Right atrium auricular region (tissue), 2 donors: ENCODE data around the gene CNNM1. TPM values are rescaled to one million over a fixed set of nuclear protein-coding genes. Genes with fewer than 3 reads are reported as not detected.

ENCODE experiments used
- DNase-seq: peaks from one replicate; pipeline ENCODE4 v3.0.0-alpha.2; 2019; ENCODE audit warnings: low spot score
- H3K27ac ChIP-seq, 2 donors: fragments of 200-600 bp; sonication (generic); 1 replicate in 1 of 2; 2 replicates in 1 of 2; pipeline ENCODE4 v1.5.1; 2016 to 2019
- H3K27me3 ChIP-seq, 2 donors: fragments of 200-600 bp; sonication (generic); one replicate each; pipeline versions ENCODE4 v1.5.1 to v1.6.0; 2017 to 2019
- H3K36me3 ChIP-seq: fragments of 200-600 bp; sonication (generic); one replicate; pipeline ENCODE4 v1.5.1; 2016
- H3K4me1 ChIP-seq, 2 donors: fragments of 200-600 bp; sonication (generic); one replicate each; pipeline versions ENCODE4 v1.5.1 to v1.6.0; 2017 to 2019
- H3K4me3 ChIP-seq, 2 donors: fragments of 200-600 bp; sonication (generic); 1 replicate in 1 of 2; 2 replicates in 1 of 2; pipeline ENCODE4 v1.5.1; 2017 to 2019; ENCODE audit warnings: mild to moderate bottlenecking in 1 of 2, moderate library complexity in 1 of 2
- H3K9me3 ChIP-seq, 2 donors: fragments of 200-600 bp; sonication (generic); one replicate each; pipeline ENCODE4 v1.5.1; 2019
- total RNA-seq, 2 donors: library from RNA; depleted of rRNA; stranded (reverse); fragments of >200 nt; gene quantifications; one replicate each; pipeline ENCODE4 v1.1.0, GENCODE V29; 2016
- TF ChIP-seq, protein P1 (sequence below), 2 donors: fragments of 200-600 bp; sonication (generic); IDR thresholded peaks; one replicate each; pipeline ENCODE4 v1.5.1; 2019; ENCODE audit warnings: antibody characterized with exemption in 2 of 2

The CNNM1 gene
- total RNA-seq, 2 donors from 2014 or later: 0.07 to 0.79 TPM

GRCh38 chr10:99328579-99329303, 415 bp upstream of the CNNM1 start:
- H3K27me3 ChIP-seq: peaks cover 0 to 9% of the 10 kb centered on the region in 2 donors
- H3K36me3 ChIP-seq: no peaks in the 10 kb centered on the region
- no peaks in the 10 kb centered on the region for H3K9me3 ChIP-seq
- H3K4me3 ChIP-seq: peak overlapping the region; percentile 33 to 47
- TF ChIP-seq, protein P1, sequence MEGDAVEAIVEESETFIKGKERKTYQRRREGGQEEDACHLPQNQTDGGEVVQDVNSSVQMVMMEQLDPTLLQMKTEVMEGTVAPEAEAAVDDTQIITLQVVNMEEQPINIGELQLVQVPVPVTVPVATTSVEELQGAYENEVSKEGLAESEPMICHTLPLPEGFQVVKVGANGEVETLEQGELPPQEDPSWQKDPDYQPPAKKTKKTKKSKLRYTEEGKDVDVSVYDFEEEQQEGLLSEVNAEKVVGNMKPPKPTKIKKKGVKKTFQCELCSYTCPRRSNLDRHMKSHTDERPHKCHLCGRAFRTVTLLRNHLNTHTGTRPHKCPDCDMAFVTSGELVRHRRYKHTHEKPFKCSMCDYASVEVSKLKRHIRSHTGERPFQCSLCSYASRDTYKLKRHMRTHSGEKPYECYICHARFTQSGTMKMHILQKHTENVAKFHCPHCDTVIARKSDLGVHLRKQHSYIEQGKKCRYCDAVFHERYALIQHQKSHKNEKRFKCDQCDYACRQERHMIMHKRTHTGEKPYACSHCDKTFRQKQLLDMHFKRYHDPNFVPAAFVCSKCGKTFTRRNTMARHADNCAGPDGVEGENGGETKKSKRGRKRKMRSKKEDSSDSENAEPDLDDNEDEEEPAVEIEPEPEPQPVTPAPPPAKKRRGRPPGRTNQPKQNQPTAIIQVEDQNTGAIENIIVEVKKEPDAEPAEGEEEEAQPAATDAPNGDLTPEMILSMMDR (IDR thresholded peaks at IDR 0.05): no peak
- no peak overlapping the region for H3K27ac ChIP-seq
- DNase-seq: no peak
- H3K4me1 ChIP-seq: peaks cover 0 to 21% of the 10 kb centered on the region in 2 donors

DNA sequence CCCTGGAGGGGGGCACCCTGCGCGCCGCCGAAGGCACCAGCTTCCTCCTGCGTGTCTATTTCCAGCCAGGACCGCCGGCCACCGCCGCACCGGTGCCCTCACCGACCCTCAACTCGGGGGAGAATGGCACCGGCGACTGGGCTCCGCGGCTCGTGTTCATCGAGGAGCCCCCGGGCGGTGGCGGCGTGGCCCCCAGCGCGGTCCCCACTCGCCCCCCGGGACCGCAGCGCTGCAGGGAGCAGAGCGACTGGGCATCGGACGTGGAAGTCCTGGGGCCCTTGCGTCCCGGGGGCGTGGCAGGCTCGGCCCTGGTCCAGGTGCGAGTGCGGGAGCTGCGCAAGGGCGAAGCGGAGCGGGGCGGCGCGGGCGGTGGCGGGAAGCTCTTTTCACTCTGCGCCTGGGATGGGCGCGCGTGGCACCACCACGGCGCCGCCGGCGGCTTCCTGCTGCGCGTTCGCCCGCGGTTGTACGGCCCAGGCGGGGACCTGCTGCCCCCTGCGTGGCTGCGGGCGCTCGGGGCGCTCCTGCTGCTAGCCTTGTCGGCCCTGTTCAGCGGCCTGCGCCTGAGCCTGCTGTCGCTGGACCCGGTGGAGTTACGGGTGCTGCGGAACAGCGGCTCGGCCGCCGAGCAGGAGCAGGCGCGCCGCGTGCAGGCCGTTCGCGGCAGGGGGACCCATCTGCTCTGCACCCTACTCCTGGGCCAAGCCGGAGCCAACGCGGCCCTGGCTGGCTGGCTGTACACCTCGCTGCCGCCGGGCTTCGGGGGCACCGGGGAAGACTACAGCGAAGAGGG, 594 bp downstream of the CNNM1 start:
- no peak overlapping the region for H3K27ac ChIP-seq
- H3K4me3 ChIP-seq: peak overlapping the region; percentile 33 to 47
- peaks cover 0 to 9% of the 10 kb centered on the region in 2 donors for H3K27me3 ChIP-seq
- no peak for DNase-seq
- H3K9me3 ChIP-seq: no peaks in the 10 kb centered on the region
- H3K36me3 ChIP-seq: no peaks in the 10 kb centered on the region
- TF ChIP-seq, protein P1 (IDR thresholded peaks at IDR 0.05): no peak
- peaks cover 0 to 21% of the 10 kb centered on the region in 2 donors for H3K4me1 ChIP-seq

- peaks cover 0 to 9% of the 10 kb centered on the region in 2 donors for H3K27me3 ChIP-seq
- DNase-seq: no peak
- H3K36me3 ChIP-seq: no peaks in the 10 kb centered on the region
- peaks cover 0 to 21% of the 10 kb centered on the region in 2 donors for H3K4me1 ChIP-seq
- H3K4me3 ChIP-seq: peak overlapping the region in 1 of 2 donors; percentile 47
- no peaks in the 10 kb centered on the region for H3K9me3 ChIP-seq
- TF ChIP-seq, protein P1 (IDR thresholded peaks at IDR 0.05): no peak
- no peak overlapping the region for H3K27ac ChIP-seq
Observed at GRCh38 chr10:99330347-99330924, 1.3 kb downstream of the CNNM1 start.

DNA sequence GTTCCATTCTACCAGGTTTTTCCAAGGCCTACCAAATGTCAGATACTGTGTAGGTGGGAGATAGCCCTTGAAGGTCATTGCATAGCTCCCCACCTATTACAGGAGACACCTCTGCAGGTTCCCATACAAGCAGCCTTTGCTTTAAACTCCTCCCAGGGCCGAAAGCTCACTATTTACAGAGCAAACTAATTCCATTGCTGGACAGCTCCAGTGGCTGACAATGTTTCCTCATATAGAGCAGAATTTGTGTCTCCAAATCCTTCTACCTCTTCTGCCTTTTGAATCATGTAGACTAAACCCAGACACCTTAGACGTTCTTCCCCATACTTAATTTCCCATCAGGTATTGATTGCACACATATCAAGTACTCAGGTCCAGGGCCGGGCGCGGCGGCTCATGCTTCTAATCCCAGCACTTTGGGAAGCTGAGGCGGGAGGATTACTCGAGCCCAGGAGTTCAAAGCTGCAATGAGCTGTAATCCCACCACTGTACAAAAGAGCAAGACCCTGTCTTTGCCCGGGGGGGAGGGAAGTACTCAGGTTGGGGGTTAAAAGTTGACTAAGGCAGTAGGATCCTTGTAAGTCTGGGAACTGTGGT, 2.1 kb downstream of the CNNM1 start:
- no peak for DNase-seq
- H3K27ac ChIP-seq: no peak overlapping the region
- peaks cover 0 to 9% of the 10 kb centered on the region in 2 donors for H3K27me3 ChIP-seq
- TF ChIP-seq, protein P1 (IDR thresholded peaks at IDR 0.05): no peak
- H3K4me1 ChIP-seq: peaks cover 0 to 21% of the 10 kb centered on the region in 2 donors
- H3K36me3 ChIP-seq: no peaks in the 10 kb centered on the region
- no peak overlapping the region for H3K4me3 ChIP-seq
- H3K9me3 ChIP-seq: no peaks in the 10 kb centered on the region

GRCh38 chr10:99337311-99337811, 8.2 kb downstream of the CNNM1 start:
- Histone ChIP-seq H3K27me3 (no peaks in the 10 kb centered on the region), H3K36me3 (no peaks in the 10 kb centered on the region), H3K9me3 (no peaks in the 10 kb centered on the region), H3K4me1 (no peaks in the 10 kb centered on the region), H3K27ac (no peak overlapping the region), H3K4me3 (no peak overlapping the region)
- no peak for DNase-seq
- TF ChIP-seq, protein P1 (IDR thresholded peaks at IDR 0.05): no peak
